CD4-positive, alpha-beta T cell (primary cell): ENCODE results near the gene OST4. TPM values are rescaled to one million over a fixed set of nuclear protein-coding genes. Genes with fewer than 3 reads are reported as not detected.

Experiments used
- ATAC-seq: fragments of 200-7000 bp; cut with Tn5 transposase; one replicate; pipeline ENCODE4 v1.10.0; 2022; ENCODE audit warnings: mild to moderate bottlenecking; ENCODE audit not compliant: poor library complexity
- CTCF ChIA-PET: fragments of 350-600 bp; sonication (Branson Sonifier 250); formaldehyde crosslinking; loops from one replicate; lab custom pipeline; 2021; ENCODE audit warnings: antibody characterized with exemption, inconsistent platforms; lab: Charles Lee
- POLR2A ChIA-PET: fragments of 350-600 bp; sonication (Branson Sonifier 250); formaldehyde crosslinking; loops from one replicate; lab custom pipeline; 2021; ENCODE audit warnings: antibody characterized with exemption, inconsistent platforms; lab: Charles Lee
- DNase-seq, 14 experiments: peaks; one replicate each; pipeline ENCODE4 v3.0.0-alpha.2; 2013 to 2020; ENCODE audit warnings: mixed read lengths in 2 of 14
- H3K27ac ChIP-seq, 2 donors: one replicate each; pipeline versions ENCODE4 v1.5.1 to v1.7.0; 2013; ENCODE audit warnings: low read length in 2 of 2, low read depth in 1 of 2, mild to moderate bottlenecking in 1 of 2
- H3K27me3 ChIP-seq, 2 experiments: 1 replicate in 1 of 2; 2 replicates in 1 of 2; pipeline versions ENCODE4 v1.6.1 to v1.7.0; 2013; ENCODE audit warnings: low read length in 2 of 2, control low read depth in 1 of 2, mild to moderate bottlenecking in 1 of 2, moderate library complexity in 1 of 2; ENCODE audit not compliant: insufficient read depth in 2 of 2, control insufficient read depth in 1 of 2
- H3K36me3 ChIP-seq: one replicate; pipeline ENCODE4 v1.6.1; 2013; ENCODE audit warnings: low read length, control low read depth; ENCODE audit not compliant: insufficient read depth
- H3K4me1 ChIP-seq: one replicate; pipeline ENCODE4 v1.6.1; 2013; ENCODE audit warnings: low read length, control low read depth; ENCODE audit not compliant: insufficient read depth
- H3K4me3 ChIP-seq: one replicate; pipeline ENCODE4 v1.5.1; 2013; ENCODE audit warnings: mild to moderate bottlenecking, low read length, moderate library complexity
- H3K9me3 ChIP-seq, 2 experiments: 1 replicate in 1 of 2; 2 replicates in 1 of 2; pipeline versions ENCODE4 v1.6.1 to v1.7.0; 2013; ENCODE audit warnings: low read length in 2 of 2, mild to moderate bottlenecking in 2 of 2, control low read depth in 1 of 2, moderate library complexity in 1 of 2; ENCODE audit not compliant: control insufficient read depth in 1 of 2, insufficient read depth in 1 of 2
- H3K27ac Mint-ChIP-seq: one replicate; pipeline ENCODE4 v1.8.0; 2020; ENCODE audit warnings: mixed read lengths
- H3K27me3 Mint-ChIP-seq: one replicate; pipeline ENCODE4 v1.8.0; 2021; ENCODE audit warnings: mixed read lengths
- H3K36me3 Mint-ChIP-seq: one replicate; pipeline ENCODE4 v1.8.0; 2021; ENCODE audit warnings: low read depth, mixed read lengths
- H3K4me1 Mint-ChIP-seq: one replicate; pipeline ENCODE4 v1.8.0; 2021; ENCODE audit warnings: low read depth, mixed read lengths
- H3K4me3 Mint-ChIP-seq: one replicate; pipeline ENCODE4 v1.8.0; 2020; ENCODE audit warnings: mild to moderate bottlenecking, mixed read lengths
- H3K9me3 Mint-ChIP-seq: one replicate; pipeline ENCODE4 v1.8.0; 2020; ENCODE audit warnings: mixed read lengths
- intact Hi-C, 2 experiments: fragments of 100-400 bp; cut with DNase I in 1 of 2; cut with micrococcal nuclease in 1 of 2; formaldehyde crosslinking; loops; one replicate each; pipeline versions ENCODE4 v1.15.1 to v1.9.0; 2023 to 2025; cut with DNase I, micrococcal nuclease
- total RNA-seq, 174 experiments: library from RNA in 2 of 174; stranded (reverse) in 2 of 174; gene quantifications; one replicate each; pipeline ENCODE4 v1.2.3 and lab custom pipeline; 2021 to 2026
- TF ChIP-seq, protein P1 (sequence below): fragments of 200-600 bp; IDR thresholded peaks from one replicate; pipeline ENCODE4 v1.8.0; 2022; ENCODE audit warnings: antibody characterized with exemption, mild to moderate bottlenecking

OST4 gene
- total RNA-seq, 2 experiments from 2014 or later, result 232 to 254 TPM

DNA sequence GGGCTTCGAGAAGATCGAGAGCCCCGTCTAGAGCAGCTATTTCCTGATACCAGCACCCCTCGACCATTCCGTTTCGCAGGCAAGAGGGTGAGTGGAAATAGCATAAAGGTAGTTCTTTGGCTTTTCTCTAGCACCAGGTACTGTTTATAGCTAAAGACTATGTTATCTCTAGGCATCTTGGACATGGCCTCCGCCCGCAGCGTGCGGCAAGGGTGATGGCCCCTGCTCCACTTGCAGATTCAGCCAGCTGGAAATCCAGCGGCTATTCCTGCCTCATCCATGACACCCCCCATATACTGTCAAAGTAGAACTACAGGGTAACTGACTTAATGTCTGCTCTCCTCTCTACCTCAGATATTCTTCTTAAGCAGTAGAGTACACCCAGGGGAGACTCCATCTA lies 16.7 kb downstream of the OST4 start:
- peaks cover 52% of the 10 kb centered on the region for H3K36me3 Mint-ChIP-seq
- Histone ChIP-seq H3K4me1 (peaks cover 13% of the 10 kb centered on the region), H3K4me3 (no peak overlapping the region), H3K36me3 (peaks cover 31% of the 10 kb centered on the region), H3K9me3 (no peaks in the 10 kb centered on the region), H3K27me3 (no peaks in the 10 kb centered on the region), H3K27ac (no peak overlapping the region)
- peak overlapping the region; percentile 65 for H3K27ac Mint-ChIP-seq
- peaks cover 22% of the 10 kb centered on the region for H3K4me1 Mint-ChIP-seq
- POLR2A ChIA-PET, result interaction anchor here (1.3 to 13.4 kb wide), 2 partner anchors 16 to 33 kb away, joined by 3 to 301 read pairs; partner anchors contain the start of gene OST4
- H3K9me3 Mint-ChIP-seq, result no peaks in the 10 kb centered on the region
- ATAC-seq (no peak), DNase-seq (no peak)
- TF ChIP-seq, protein P1, sequence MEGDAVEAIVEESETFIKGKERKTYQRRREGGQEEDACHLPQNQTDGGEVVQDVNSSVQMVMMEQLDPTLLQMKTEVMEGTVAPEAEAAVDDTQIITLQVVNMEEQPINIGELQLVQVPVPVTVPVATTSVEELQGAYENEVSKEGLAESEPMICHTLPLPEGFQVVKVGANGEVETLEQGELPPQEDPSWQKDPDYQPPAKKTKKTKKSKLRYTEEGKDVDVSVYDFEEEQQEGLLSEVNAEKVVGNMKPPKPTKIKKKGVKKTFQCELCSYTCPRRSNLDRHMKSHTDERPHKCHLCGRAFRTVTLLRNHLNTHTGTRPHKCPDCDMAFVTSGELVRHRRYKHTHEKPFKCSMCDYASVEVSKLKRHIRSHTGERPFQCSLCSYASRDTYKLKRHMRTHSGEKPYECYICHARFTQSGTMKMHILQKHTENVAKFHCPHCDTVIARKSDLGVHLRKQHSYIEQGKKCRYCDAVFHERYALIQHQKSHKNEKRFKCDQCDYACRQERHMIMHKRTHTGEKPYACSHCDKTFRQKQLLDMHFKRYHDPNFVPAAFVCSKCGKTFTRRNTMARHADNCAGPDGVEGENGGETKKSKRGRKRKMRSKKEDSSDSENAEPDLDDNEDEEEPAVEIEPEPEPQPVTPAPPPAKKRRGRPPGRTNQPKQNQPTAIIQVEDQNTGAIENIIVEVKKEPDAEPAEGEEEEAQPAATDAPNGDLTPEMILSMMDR, result no peak
- CTCF ChIA-PET, result interaction anchor here (1.4 kb wide), 1 partner anchor 17 kb away, joined by 4 read pairs; the partner anchor contains the start of gene OST4
- H3K4me3 Mint-ChIP-seq, result peak overlapping the region; percentile 58
- intact Hi-C loops, result loop anchor here in 1 of 2 experiments (5.0 kb wide), 1 partner anchor 158 kb away; the partner anchor contains the start of genes ATRAID and SLC5A6
- H3K27me3 Mint-ChIP-seq, result peaks cover 15% of the 10 kb centered on the region

DNA sequence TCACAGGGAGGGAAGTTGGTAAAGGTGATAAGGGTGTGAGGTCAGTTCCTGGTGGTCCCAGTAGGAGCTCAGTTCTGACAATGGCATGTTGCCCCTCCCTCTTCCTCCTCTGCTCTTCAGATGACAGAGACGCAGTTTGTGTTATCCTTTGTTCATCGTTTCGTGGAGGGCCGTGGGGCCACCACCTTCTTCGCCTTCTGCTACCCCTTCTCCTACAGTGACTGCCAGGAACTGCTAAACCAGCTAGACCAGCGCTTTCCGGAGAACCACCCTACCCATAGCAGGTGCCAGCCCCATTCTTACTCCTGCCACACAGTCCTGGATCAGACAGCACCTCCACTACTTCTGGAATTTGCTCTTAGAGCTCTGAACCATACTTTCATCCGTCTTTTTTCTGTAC lies 17.7 kb downstream of the OST4 start:
- Histone ChIP-seq H3K27me3 (no peaks in the 10 kb centered on the region), H3K36me3 (peaks cover 27% of the 10 kb centered on the region), H3K27ac (no peak overlapping the region), H3K9me3 (no peaks in the 10 kb centered on the region), H3K4me1 (peaks cover 20% of the 10 kb centered on the region), H3K4me3 (no peak overlapping the region)
- H3K36me3 Mint-ChIP-seq, result peaks cover 53% of the 10 kb centered on the region
- TF ChIP-seq, protein P1, result no peak
- DNase-seq (peak in 1 of 14 experiments; percentile 10), ATAC-seq (no peak)
- CTCF ChIA-PET, result interaction anchor here (1.4 kb wide), 1 partner anchor 18 kb away, joined by 4 read pairs; the partner anchor contains the start of gene OST4
- peak overlapping the region; percentile 15 for H3K27ac Mint-ChIP-seq
- H3K9me3 Mint-ChIP-seq, result no peaks in the 10 kb centered on the region
- H3K4me3 Mint-ChIP-seq, result peak overlapping the region; percentile 40
- peaks cover 15% of the 10 kb centered on the region for H3K27me3 Mint-ChIP-seq
- peaks cover 27% of the 10 kb centered on the region for H3K4me1 Mint-ChIP-seq
- POLR2A ChIA-PET, result interaction anchor here (1.3 to 13.4 kb wide), 2 partner anchors 17 to 34 kb away, joined by 3 to 301 read pairs; partner anchors contain the start of gene OST4
- intact Hi-C loops, result loop anchor here in 1 of 2 experiments (5.0 kb wide), 1 partner anchor 159 kb away; the partner anchor contains the start of genes ATRAID and SLC5A6

DNA sequence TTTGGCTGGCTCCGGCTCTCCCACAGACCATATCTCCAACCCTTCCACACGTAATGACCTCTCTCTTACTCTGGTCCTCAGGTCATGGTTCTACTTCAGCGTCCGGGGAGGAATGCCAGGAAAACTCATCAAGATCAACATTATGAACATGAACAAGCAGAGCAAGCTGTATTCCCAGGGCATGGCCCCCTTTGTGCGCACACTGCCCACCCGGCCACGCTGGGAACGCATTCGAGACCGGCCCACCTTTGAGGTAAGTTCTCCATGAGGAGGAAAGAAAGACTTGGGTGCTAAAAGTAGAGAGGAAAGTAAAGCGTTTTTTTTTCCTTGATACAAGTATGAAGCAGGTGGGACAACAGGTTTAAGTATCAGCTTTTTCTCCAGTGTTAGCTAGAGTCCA lies 18.1 kb downstream of the OST4 start:
- Histone ChIP-seq H3K27ac (no peak overlapping the region), H3K36me3 (peaks cover 25% of the 10 kb centered on the region), H3K4me3 (no peak overlapping the region), H3K27me3 (no peaks in the 10 kb centered on the region), H3K9me3 (no peaks in the 10 kb centered on the region), H3K4me1 (peaks cover 20% of the 10 kb centered on the region)
- DNase-seq (peak in 1 of 14 experiments; percentile 19), ATAC-seq (no peak)
- Mint-ChIP-seq H3K9me3 (no peaks in the 10 kb centered on the region), H3K4me1 (peaks cover 27% of the 10 kb centered on the region), H3K36me3 (peaks cover 50% of the 10 kb centered on the region), H3K4me3 (peak overlapping the region; percentile 96), H3K27me3 (peaks cover 15% of the 10 kb centered on the region), H3K27ac (peak overlapping the region; percentile 15)
- CTCF ChIA-PET, result interaction anchor here (0.9 to 1.4 kb wide), 2 partner anchors 18 to 92 kb away, joined by 3 to 4 read pairs; partner anchors contain the start of gene OST4
- intact Hi-C loops, result loop anchor here in 1 of 2 experiments (5.0 kb wide), 1 partner anchor 159 kb away; the partner anchor contains the start of genes ATRAID and SLC5A6
- TF ChIP-seq, protein P1, result no peak
- POLR2A ChIA-PET, result interaction anchor here (3.0 to 13.4 kb wide), 3 partner anchors 8 to 31 kb away, joined by 26 to 301 read pairs (median 113); partner anchors contain the start of genes KHK and OST4
